Liver (tissue), 9 donors: ENCODE results near the gene LRRC8B. TPM values are rescaled to one million over a fixed set of nuclear protein-coding genes. Genes with fewer than 3 reads are reported as not detected.

Experiments
- DNase-seq: peaks from one replicate; pipeline ENCODE4 v3.0.0-alpha.2; 2017; ENCODE audit warnings: low spot score
- H3K27ac ChIP-seq, 2 donors: one replicate each; pipeline ENCODE4 v1.7.0; 2013; ENCODE audit warnings: inconsistent platforms in 2 of 2, low read length in 2 of 2, control low read depth in 1 of 2, low read depth in 1 of 2, mild to moderate bottlenecking in 1 of 2
- H3K27me3 ChIP-seq, 4 donors: one replicate each; pipeline versions ENCODE4 v1.6.1 to v1.7.0; 2013; ENCODE audit warnings: low read length in 3 of 4, inconsistent platforms in 1 of 4, mild to moderate bottlenecking in 1 of 4, moderate library complexity in 1 of 4; ENCODE audit not compliant: control insufficient read depth in 4 of 4, insufficient read depth in 4 of 4
- H3K36me3 ChIP-seq, 4 donors: one replicate each; pipeline versions ENCODE4 v1.6.1 to v1.7.0; 2013; ENCODE audit warnings: low read length in 3 of 4, mild to moderate bottlenecking in 3 of 4, low read depth in 1 of 4, moderate library complexity in 1 of 4; ENCODE audit not compliant: control insufficient read depth in 4 of 4, insufficient read depth in 3 of 4
- H3K4me1 ChIP-seq, 4 donors: one replicate each; pipeline versions ENCODE4 v1.6.1 to v1.7.0; 2013; ENCODE audit warnings: low read length in 3 of 4, mild to moderate bottlenecking in 3 of 4, moderate library complexity in 1 of 4; ENCODE audit not compliant: control insufficient read depth in 4 of 4, insufficient read depth in 4 of 4
- H3K4me3 ChIP-seq, 3 donors: one replicate each; pipeline versions ENCODE4 v1.6.1 to v1.7.0; 2013; ENCODE audit warnings: low read length in 3 of 3, control low read depth in 1 of 3, low read depth in 1 of 3, mild to moderate bottlenecking in 1 of 3
- H3K9ac ChIP-seq, 2 donors: one replicate each; pipeline ENCODE4 v1.7.0; 2013; ENCODE audit warnings: low read length in 2 of 2, mild to moderate bottlenecking in 2 of 2, moderate library complexity in 2 of 2, control low read depth in 1 of 2, low read depth in 1 of 2
- H3K9me3 ChIP-seq, 4 donors: one replicate each; pipeline versions ENCODE4 v1.6.1 to v1.7.0; 2013; ENCODE audit warnings: low read length in 3 of 4; ENCODE audit not compliant: control insufficient read depth in 4 of 4
- EGR1 ChIP-seq, 2 donors: IDR thresholded peaks; 2 replicates each; pipeline ENCODE4 v1.6.1; 2016 to 2018; ENCODE audit warnings: antibody characterized with exemption in 2 of 2, low read depth in 2 of 2
- FOXA1 ChIP-seq: IDR thresholded peaks from 2 replicates; pipeline ENCODE4 v1.6.1; 2016; ENCODE audit warnings: antibody characterized with exemption
- FOXA2 ChIP-seq: IDR thresholded peaks from 2 replicates; pipeline ENCODE4 v1.6.1; 2016; ENCODE audit warnings: antibody characterized with exemption
- GABPA ChIP-seq, 2 donors: IDR thresholded peaks in 1 of 2; conservative IDR thresholded peaks in 1 of 2; 2 replicates each; pipeline ENCODE4 v1.6.1; 2016; ENCODE audit warnings: antibody characterized with exemption in 2 of 2, mild to moderate bottlenecking in 1 of 2, moderate library complexity in 1 of 2
- HNF4A ChIP-seq, 2 donors: conservative IDR thresholded peaks; 2 replicates each; pipeline ENCODE4 v1.6.1; 2016; ENCODE audit warnings: antibody characterized with exemption in 2 of 2, mild to moderate bottlenecking in 2 of 2
- HNF4G ChIP-seq: IDR thresholded peaks from 2 replicates; pipeline ENCODE4 v1.6.1; 2016; ENCODE audit warnings: antibody characterized with exemption
- JUND ChIP-seq, 2 donors: IDR thresholded peaks; 2 replicates each; pipeline ENCODE4 v1.6.1; 2016; ENCODE audit warnings: antibody characterized with exemption in 2 of 2
- NR2F2 ChIP-seq: IDR thresholded peaks from 2 replicates; pipeline ENCODE4 v1.6.1; 2016; ENCODE audit warnings: antibody characterized with exemption
- RAD21 ChIP-seq, 2 donors: IDR thresholded peaks; 2 replicates each; pipeline ENCODE4 v1.6.1; 2016; ENCODE audit warnings: antibody characterized with exemption in 2 of 2, mild to moderate bottlenecking in 2 of 2
- REST ChIP-seq: IDR thresholded peaks from 2 replicates; pipeline ENCODE4 v1.6.1; 2016; ENCODE audit warnings: antibody characterized with exemption, mild to moderate bottlenecking
- RXRA ChIP-seq, 2 donors: IDR thresholded peaks; 2 replicates each; pipeline ENCODE4 v1.6.1; 2017 to 2018; ENCODE audit warnings: antibody characterized with exemption in 2 of 2, mild to moderate bottlenecking in 1 of 2
- SP1 ChIP-seq: IDR thresholded peaks from 2 replicates; pipeline ENCODE4 v1.6.1; 2018; ENCODE audit warnings: antibody characterized with exemption, mild to moderate bottlenecking
- TAF1 ChIP-seq: conservative IDR thresholded peaks from 2 replicates; pipeline ENCODE4 v1.6.1; 2016; ENCODE audit warnings: antibody characterized with exemption, mild to moderate bottlenecking
- YY1 ChIP-seq: IDR thresholded peaks from 2 replicates; pipeline ENCODE4 v1.6.1; 2016; ENCODE audit warnings: antibody characterized with exemption, mild to moderate bottlenecking
- WGBS: extraction: QIAGEN DNeasy Blood & Tissue Kit; methylation state at CpG from one replicate; pipeline ENCODE4 v1.1.7; 2013; 5-methylcytosine and 5-hydroxymethylcytosine counted together
- polyA plus RNA-seq, 2 donors: library from polyadenylated mRNA; stranded (reverse) in 1 of 2; unstranded in 1 of 2; fragments of 200-250 nt in 1 of 2; fragments of >200 nt in 1 of 2; fragmentation: Nextera tagmentation in 1 of 2; extraction: Ambion mirVana in 1 of 2; gene quantifications; one replicate each; pipeline versions ENCODE4 v1.2.1 to v1.2.3, GENCODE V29; 2013 to 2015
- total RNA-seq, 2 donors: library from RNA; depleted of rRNA; stranded (reverse); fragments of >200 nt; gene quantifications; one replicate each; pipeline ENCODE4 v1.2.3, GENCODE V29; 2014
- TF ChIP-seq, protein P1 (sequence below): IDR thresholded peaks from 2 replicates; pipeline ENCODE4 v1.6.1; 2016; ENCODE audit warnings: antibody characterized with exemption
- TF ChIP-seq, protein P2 (sequence below): fragments of 150-350 bp; IDR thresholded peaks from 2 replicates; pipeline ENCODE4 v1.5.1; 2017; ENCODE audit warnings: improper control_type of control experiment, low read depth, low read length; ENCODE audit not compliant: missing input control
- TF ChIP-seq, protein P3 (sequence below): IDR thresholded peaks from 2 replicates; pipeline ENCODE4 v1.6.1; 2016; ENCODE audit warnings: antibody characterized with exemption
- TF ChIP-seq, protein P4 (sequence below): IDR thresholded peaks from 2 replicates; pipeline ENCODE4 v1.6.1; 2016; ENCODE audit warnings: antibody characterized with exemption
- donor health status: healthy.
- donor health status: healthy.
- donor health status: healthy.
- donor health status: healthy.
- donor health status: healthy.

LRRC8B gene
- total and polyA plus RNA-seq, 4 donors = 1.2 to 4.3 (median 2.5) TPM

- no peak overlapping the region for H3K27ac ChIP-seq
- WGBS = 87% methylated on average over 3 of the region's 3 CpGs
Measured at GRCh38 chr1:89604414-89604735, 79.7 kb downstream of the LRRC8B start.

DNA sequence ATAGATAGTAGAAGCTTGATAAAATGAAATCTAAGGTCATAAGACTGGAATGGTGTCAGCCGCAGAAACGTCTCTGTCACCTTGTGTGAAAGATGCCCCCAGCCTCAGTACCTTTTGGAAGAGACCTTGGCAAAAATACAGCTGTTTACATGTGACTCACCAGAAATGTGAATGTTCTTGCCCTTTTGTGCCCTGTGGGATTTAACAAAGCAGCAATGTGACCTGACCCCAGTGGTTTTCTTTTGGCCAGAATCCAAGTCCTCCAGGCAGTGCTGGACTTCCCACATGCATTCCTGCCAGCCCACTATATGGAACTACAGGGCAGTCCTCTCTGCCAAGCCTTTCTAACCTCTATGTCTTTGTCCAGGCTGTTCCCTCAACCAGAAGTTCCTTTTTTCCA is 81.1 kb downstream of the LRRC8B start:
- WGBS = 66% methylated on average over 2 of the region's 2 CpGs
- Histone ChIP-seq H3K9ac (no peak overlapping the region), H3K4me3 (no peak overlapping the region), H3K4me1 (no peaks in the 10 kb centered on the region), H3K36me3 (no peaks in the 10 kb centered on the region), H3K27me3 (no peaks in the 10 kb centered on the region), H3K9me3 (no peaks in the 10 kb centered on the region), H3K27ac (no peak overlapping the region)
- TF ChIP-seq, protein P1, sequence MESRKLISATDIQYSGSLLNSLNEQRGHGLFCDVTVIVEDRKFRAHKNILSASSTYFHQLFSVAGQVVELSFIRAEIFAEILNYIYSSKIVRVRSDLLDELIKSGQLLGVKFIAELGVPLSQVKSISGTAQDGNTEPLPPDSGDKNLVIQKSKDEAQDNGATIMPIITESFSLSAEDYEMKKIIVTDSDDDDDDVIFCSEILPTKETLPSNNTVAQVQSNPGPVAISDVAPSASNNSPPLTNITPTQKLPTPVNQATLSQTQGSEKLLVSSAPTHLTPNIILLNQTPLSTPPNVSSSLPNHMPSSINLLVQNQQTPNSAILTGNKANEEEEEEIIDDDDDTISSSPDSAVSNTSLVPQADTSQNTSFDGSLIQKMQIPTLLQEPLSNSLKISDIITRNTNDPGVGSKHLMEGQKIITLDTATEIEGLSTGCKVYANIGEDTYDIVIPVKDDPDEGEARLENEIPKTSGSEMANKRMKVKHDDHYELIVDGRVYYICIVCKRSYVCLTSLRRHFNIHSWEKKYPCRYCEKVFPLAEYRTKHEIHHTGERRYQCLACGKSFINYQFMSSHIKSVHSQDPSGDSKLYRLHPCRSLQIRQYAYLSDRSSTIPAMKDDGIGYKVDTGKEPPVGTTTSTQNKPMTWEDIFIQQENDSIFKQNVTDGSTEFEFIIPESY = no peak
- TF ChIP-seq NR2F2 (peak; percentile 59), REST (no peak), HNF4A (conservative IDR thresholded peaks at IDR 0.05) (no peak), HNF4G (no peak), SP1 (no peak), FOXA1 (no peak), RXRA (IDR thresholded peaks at IDR 0.05) (no peak)
- no peak for DNase-seq

More at GRCh38 chr1:89604414-89604735, 79.7 kb downstream of the LRRC8B start:
- H3K9ac ChIP-seq = no peak overlapping the region
- H3K27me3 ChIP-seq = no peaks in the 10 kb centered on the region
- H3K4me3 ChIP-seq = no peak overlapping the region
- H3K4me1 ChIP-seq = no peaks in the 10 kb centered on the region
- no peaks in the 10 kb centered on the region for H3K9me3 ChIP-seq
- no peak for TF ChIP-seq SP1
- TF ChIP-seq HNF4G = no peak
- TF ChIP-seq JUND (IDR thresholded peaks at IDR 0.05) = no peak
- no peak for TF ChIP-seq RXRA (IDR thresholded peaks at IDR 0.05)
- TF ChIP-seq FOXA2 = no peak
- TF ChIP-seq HNF4A (conservative IDR thresholded peaks at IDR 0.05) = no peak
- no peak for TF ChIP-seq YY1
- no peak for TF ChIP-seq NR2F2
- TF ChIP-seq GABPA (IDR thresholded peaks at IDR 0.05 in 1 of 2, conservative IDR thresholded peaks at IDR 0.05 in 1 of 2) = no peak
- no peak for TF ChIP-seq EGR1 (IDR thresholded peaks at IDR 0.05; ENCODE audit: low read depth in 2 of 2)
- TF ChIP-seq, protein P2, sequence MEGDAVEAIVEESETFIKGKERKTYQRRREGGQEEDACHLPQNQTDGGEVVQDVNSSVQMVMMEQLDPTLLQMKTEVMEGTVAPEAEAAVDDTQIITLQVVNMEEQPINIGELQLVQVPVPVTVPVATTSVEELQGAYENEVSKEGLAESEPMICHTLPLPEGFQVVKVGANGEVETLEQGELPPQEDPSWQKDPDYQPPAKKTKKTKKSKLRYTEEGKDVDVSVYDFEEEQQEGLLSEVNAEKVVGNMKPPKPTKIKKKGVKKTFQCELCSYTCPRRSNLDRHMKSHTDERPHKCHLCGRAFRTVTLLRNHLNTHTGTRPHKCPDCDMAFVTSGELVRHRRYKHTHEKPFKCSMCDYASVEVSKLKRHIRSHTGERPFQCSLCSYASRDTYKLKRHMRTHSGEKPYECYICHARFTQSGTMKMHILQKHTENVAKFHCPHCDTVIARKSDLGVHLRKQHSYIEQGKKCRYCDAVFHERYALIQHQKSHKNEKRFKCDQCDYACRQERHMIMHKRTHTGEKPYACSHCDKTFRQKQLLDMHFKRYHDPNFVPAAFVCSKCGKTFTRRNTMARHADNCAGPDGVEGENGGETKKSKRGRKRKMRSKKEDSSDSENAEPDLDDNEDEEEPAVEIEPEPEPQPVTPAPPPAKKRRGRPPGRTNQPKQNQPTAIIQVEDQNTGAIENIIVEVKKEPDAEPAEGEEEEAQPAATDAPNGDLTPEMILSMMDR = no peak
- TF ChIP-seq, protein P3, sequence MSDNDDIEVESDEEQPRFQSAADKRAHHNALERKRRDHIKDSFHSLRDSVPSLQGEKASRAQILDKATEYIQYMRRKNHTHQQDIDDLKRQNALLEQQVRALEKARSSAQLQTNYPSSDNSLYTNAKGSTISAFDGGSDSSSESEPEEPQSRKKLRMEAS = no peak
- TF ChIP-seq RAD21 (IDR thresholded peaks at IDR 0.05) = no peak
- no peak for TF ChIP-seq FOXA1
- TF ChIP-seq, protein P4, sequence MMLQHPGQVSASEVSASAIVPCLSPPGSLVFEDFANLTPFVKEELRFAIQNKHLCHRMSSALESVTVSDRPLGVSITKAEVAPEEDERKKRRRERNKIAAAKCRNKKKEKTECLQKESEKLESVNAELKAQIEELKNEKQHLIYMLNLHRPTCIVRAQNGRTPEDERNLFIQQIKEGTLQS = no peak
- TF ChIP-seq TAF1 = no peak
- H3K36me3 ChIP-seq = no peaks in the 10 kb centered on the region
- no peak for DNase-seq
